ENCODE results near the gene USP15.

DNA sequence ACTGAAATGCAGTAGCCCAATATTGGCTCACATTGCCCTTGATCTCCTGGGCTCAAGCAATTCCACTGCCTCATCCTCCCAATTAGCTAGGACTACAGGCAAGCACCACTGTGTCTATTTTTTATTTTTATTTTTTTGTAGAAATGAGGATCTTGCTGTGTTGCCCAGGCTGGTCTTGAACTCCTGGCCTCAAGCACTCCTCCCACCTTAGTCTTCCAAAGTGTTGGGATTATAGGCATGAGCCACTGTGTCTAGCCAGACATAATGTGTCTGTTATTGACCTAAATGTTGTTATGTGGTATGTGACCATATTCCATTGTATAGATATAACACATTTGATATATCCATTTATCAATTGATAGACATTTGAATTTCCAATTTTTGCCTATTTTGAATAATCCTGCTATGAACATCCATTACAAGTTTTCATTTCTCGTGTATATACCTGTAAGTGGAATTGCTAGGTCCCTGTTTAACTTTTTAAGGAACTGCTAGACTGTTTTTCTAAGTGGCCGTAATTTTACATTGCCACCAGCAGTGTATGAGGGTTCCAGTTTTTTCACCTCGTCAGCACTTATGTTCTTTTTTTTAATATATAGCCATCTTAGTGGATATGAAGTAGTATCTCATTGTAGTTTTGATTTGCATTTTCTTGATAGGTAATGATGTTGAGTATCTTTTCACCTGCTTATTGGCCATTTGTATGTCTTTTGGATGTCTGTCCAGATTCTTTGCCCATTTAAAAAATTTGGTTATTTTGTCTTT lies 9.4 kb downstream of the USP15 start:
- TF ChIP-seq, protein P1, sequence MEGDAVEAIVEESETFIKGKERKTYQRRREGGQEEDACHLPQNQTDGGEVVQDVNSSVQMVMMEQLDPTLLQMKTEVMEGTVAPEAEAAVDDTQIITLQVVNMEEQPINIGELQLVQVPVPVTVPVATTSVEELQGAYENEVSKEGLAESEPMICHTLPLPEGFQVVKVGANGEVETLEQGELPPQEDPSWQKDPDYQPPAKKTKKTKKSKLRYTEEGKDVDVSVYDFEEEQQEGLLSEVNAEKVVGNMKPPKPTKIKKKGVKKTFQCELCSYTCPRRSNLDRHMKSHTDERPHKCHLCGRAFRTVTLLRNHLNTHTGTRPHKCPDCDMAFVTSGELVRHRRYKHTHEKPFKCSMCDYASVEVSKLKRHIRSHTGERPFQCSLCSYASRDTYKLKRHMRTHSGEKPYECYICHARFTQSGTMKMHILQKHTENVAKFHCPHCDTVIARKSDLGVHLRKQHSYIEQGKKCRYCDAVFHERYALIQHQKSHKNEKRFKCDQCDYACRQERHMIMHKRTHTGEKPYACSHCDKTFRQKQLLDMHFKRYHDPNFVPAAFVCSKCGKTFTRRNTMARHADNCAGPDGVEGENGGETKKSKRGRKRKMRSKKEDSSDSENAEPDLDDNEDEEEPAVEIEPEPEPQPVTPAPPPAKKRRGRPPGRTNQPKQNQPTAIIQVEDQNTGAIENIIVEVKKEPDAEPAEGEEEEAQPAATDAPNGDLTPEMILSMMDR (IDR thresholded peaks at IDR 0.05; ENCODE audit: low read depth, low read length): no peak
- TF ChIP-seq EZH2phosphoT487 (IDR thresholded peaks at IDR 0.05; ENCODE audit: low read depth): no peak

All from OCI-LY3 (cell line).